ENCODE measurements around the gene ARL6IP6. TPM values are rescaled to one million over a fixed set of nuclear protein-coding genes. Genes with fewer than 3 reads are reported as not detected.
"Not testable (repeated sequence)": the region's sequence is repeated elsewhere in the genome, so short reads cannot be mapped to it uniquely, and the experiment has no call there.

The ARL6IP6 gene
- total RNA-seq, 1 experiment from 2014 or later: 38.9 TPM

DNA sequence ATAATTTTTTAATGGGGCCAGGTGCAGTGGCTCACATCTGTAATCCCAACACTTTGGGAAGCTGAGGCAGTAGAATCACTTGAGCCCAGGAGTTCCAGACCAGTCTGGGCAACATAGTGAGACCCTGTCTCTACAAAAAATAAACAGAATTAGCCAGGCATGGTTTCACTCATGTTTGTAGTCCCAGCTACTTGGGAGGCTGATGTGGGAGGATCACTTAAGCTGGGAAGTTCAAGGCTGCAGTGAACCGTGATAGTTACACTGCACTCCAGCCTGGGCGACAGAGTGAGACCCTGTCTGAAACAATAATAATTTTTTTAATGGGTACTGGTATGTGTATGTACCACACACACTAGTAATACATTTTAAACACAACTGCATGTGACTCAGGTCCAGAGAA is 2.4 kb downstream of the ARL6IP6 start:
- Histone ChIP-seq H3K4me3 (ENCODE audit: low read depth in 2 of 2, low read length in 2 of 2) (no peak overlapping the region), H3K27me3 (ENCODE audit: control insufficient read depth, insufficient read depth, low read length) (no peaks in the 10 kb centered on the region), H3K27ac (ENCODE audit: low read length) (no peak overlapping the region), H3K9me3 (ENCODE audit: control insufficient read depth, insufficient read depth, low read depth, low read length) (no peaks in the 10 kb centered on the region), H3K36me3 (ENCODE audit: control insufficient read depth, insufficient read depth, low read length) (peaks cover 13% of the 10 kb centered on the region), H3K4me1 (ENCODE audit: control insufficient read depth, insufficient read depth, low read length) (peaks cover 18% of the 10 kb centered on the region)
- DNase-seq (ENCODE audit: low read depth, low spot score) (no peak), ATAC-seq (no peak)
- ChIA-PET CTCF (no interaction called here), POLR2A (no interaction called here)
- BruUV-seq (replicated peaks): no TSS peak
- in situ Hi-C loops (cut with HindIII; ENCODE audit: low pct_unique_long_range_greater_than_20kb, low sequenced_read_pairs) (no loop called here), intact Hi-C loops (cut with micrococcal nuclease; ENCODE audit: unreplicated experiment) (no loop called here)
- TF ChIP-seq SIN3A (IDR thresholded peaks at IDR 0.05; ENCODE audit: borderline replicate concordance, insufficient read depth, low read depth, low read length) (no peak), POLR2AphosphoS5 (IDR thresholded peaks at IDR 0.05; ENCODE audit: low read depth, low read length) (no peak), TCF7L2 (IDR thresholded peaks at IDR 0.05; ENCODE audit: low read depth, low read length) (no peak)
- TF ChIP-seq, protein P1, sequence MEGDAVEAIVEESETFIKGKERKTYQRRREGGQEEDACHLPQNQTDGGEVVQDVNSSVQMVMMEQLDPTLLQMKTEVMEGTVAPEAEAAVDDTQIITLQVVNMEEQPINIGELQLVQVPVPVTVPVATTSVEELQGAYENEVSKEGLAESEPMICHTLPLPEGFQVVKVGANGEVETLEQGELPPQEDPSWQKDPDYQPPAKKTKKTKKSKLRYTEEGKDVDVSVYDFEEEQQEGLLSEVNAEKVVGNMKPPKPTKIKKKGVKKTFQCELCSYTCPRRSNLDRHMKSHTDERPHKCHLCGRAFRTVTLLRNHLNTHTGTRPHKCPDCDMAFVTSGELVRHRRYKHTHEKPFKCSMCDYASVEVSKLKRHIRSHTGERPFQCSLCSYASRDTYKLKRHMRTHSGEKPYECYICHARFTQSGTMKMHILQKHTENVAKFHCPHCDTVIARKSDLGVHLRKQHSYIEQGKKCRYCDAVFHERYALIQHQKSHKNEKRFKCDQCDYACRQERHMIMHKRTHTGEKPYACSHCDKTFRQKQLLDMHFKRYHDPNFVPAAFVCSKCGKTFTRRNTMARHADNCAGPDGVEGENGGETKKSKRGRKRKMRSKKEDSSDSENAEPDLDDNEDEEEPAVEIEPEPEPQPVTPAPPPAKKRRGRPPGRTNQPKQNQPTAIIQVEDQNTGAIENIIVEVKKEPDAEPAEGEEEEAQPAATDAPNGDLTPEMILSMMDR (IDR thresholded peaks at IDR 0.05): no peak
- TF ChIP-seq, protein P2, sequence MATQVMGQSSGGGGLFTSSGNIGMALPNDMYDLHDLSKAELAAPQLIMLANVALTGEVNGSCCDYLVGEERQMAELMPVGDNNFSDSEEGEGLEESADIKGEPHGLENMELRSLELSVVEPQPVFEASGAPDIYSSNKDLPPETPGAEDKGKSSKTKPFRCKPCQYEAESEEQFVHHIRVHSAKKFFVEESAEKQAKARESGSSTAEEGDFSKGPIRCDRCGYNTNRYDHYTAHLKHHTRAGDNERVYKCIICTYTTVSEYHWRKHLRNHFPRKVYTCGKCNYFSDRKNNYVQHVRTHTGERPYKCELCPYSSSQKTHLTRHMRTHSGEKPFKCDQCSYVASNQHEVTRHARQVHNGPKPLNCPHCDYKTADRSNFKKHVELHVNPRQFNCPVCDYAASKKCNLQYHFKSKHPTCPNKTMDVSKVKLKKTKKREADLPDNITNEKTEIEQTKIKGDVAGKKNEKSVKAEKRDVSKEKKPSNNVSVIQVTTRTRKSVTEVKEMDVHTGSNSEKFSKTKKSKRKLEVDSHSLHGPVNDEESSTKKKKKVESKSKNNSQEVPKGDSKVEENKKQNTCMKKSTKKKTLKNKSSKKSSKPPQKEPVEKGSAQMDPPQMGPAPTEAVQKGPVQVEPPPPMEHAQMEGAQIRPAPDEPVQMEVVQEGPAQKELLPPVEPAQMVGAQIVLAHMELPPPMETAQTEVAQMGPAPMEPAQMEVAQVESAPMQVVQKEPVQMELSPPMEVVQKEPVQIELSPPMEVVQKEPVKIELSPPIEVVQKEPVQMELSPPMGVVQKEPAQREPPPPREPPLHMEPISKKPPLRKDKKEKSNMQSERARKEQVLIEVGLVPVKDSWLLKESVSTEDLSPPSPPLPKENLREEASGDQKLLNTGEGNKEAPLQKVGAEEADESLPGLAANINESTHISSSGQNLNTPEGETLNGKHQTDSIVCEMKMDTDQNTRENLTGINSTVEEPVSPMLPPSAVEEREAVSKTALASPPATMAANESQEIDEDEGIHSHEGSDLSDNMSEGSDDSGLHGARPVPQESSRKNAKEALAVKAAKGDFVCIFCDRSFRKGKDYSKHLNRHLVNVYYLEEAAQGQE (IDR thresholded peaks at IDR 0.05; ENCODE audit: insufficient read depth in 1 of 2, low read depth in 2 of 2, low read length in 1 of 2): no peak

- DNase-seq (ENCODE audit: low read depth, low spot score); BruUV-seq (replicated peaks); in situ Hi-C loops (cut with HindIII; ENCODE audit: low pct_unique_long_range_greater_than_20kb, low sequenced_read_pairs); CTCF ChIA-PET; H3K36me3 ChIP-seq (ENCODE audit: control insufficient read depth, insufficient read depth, low read length); H3K9me3 ChIP-seq (ENCODE audit: control insufficient read depth, insufficient read depth, low read depth, low read length); intact Hi-C loops (cut with micrococcal nuclease; ENCODE audit: unreplicated experiment); ATAC-seq; POLR2A ChIA-PET; H3K27me3 ChIP-seq (ENCODE audit: control insufficient read depth, insufficient read depth, low read length); H3K27ac ChIP-seq (ENCODE audit: low read length); H3K4me3 ChIP-seq (ENCODE audit: low read depth in 2 of 2, low read length in 2 of 2): not testable (repeated sequence)
- H3K4me1 ChIP-seq (ENCODE audit: control insufficient read depth, insufficient read depth, low read length): peaks cover 16% of the 10 kb centered on the region
Observed at GRCh38 chr2:152722639-152723038, 4.2 kb downstream of the ARL6IP6 start.

DNA sequence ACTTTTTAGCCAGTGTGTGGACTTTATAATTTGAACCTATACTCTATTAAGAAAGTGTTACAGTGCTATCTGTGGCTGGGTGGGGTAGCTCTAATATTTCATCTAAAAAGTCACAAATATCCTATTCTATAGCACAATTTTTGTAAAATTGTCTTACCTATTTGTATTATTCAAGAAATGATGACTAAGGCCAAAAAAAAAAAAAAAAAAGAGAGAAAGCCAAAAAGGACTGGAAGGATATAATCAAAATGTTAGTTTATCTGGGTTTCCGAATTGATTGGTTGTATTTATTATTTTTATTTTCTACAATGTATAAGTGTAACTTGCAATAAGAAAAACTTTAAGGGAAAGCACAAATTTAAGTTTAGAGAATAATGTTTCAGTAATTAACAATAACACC is 5.5 kb downstream of the ARL6IP6 start:
- Histone ChIP-seq H3K27me3 (ENCODE audit: control insufficient read depth, insufficient read depth, low read length) (no peaks in the 10 kb centered on the region), H3K4me1 (ENCODE audit: control insufficient read depth, insufficient read depth, low read length) (peaks cover 16% of the 10 kb centered on the region), H3K4me3 (ENCODE audit: low read depth in 2 of 2, low read length in 2 of 2) (no peak overlapping the region), H3K9me3 (ENCODE audit: control insufficient read depth, insufficient read depth, low read depth, low read length) (no peaks in the 10 kb centered on the region), H3K27ac (ENCODE audit: low read length) (no peak overlapping the region), H3K36me3 (ENCODE audit: control insufficient read depth, insufficient read depth, low read length) (peaks cover 4% of the 10 kb centered on the region; the same call in 1 of the 2 replicates)
- DNase-seq (ENCODE audit: low read depth, low spot score) (no peak), ATAC-seq (no peak)
- ChIA-PET POLR2A (no interaction called here), CTCF (no interaction called here)
- BruUV-seq (replicated peaks): no TSS peak
- in situ Hi-C loops (cut with HindIII; ENCODE audit: low pct_unique_long_range_greater_than_20kb, low sequenced_read_pairs) (no loop called here), intact Hi-C loops (cut with micrococcal nuclease; ENCODE audit: unreplicated experiment) (no loop called here)
- TF ChIP-seq, protein P2 (IDR thresholded peaks at IDR 0.05; ENCODE audit: insufficient read depth in 1 of 2, low read depth in 2 of 2, low read length in 1 of 2): no peak
- no peak for TF ChIP-seq SIN3A (IDR thresholded peaks at IDR 0.05; ENCODE audit: borderline replicate concordance, insufficient read depth, low read depth, low read length)
- TF ChIP-seq TCF7L2 (IDR thresholded peaks at IDR 0.05; ENCODE audit: low read depth, low read length): no peak
- TF ChIP-seq, protein P1 (IDR thresholded peaks at IDR 0.05): no peak
- no peak for TF ChIP-seq POLR2AphosphoS5 (IDR thresholded peaks at IDR 0.05; ENCODE audit: low read depth, low read length)

Measured in Panc1 (cell line).